Measurements from ENCODE around the gene ARHGAP28.

ARHGAP28 gene

GRCh38 chr18:6708890-6709289 lies 20.6 kb upstream of the ARHGAP28 start:
- DNase-seq (ENCODE audit: extremely low read depth, insufficient read length): no peak
- Histone ChIP-seq H3K36me3 (ENCODE audit: control insufficient read depth, insufficient read depth, low read length) (no peaks in the 10 kb centered on the region), H3K4me3 (replicated peaks; ENCODE audit: low read depth, low read length) (no peak overlapping the region), H3K27me3 (replicated peaks; ENCODE audit: control insufficient read depth, insufficient read depth, low read length) (no peaks in the 10 kb centered on the region)
- no peak for TF ChIP-seq CTCF (IDR thresholded peaks at IDR 0.05; ENCODE audit: insufficient read depth, low read length, poor library complexity, severe bottlenecking)

GRCh38 chr18:6711467-6711866 lies 18.0 kb upstream of the ARHGAP28 start:
- H3K4me3 ChIP-seq (replicated peaks; ENCODE audit: low read depth, low read length): no peak overlapping the region
- H3K27me3 ChIP-seq (replicated peaks; ENCODE audit: control insufficient read depth, insufficient read depth, low read length): no peaks in the 10 kb centered on the region
- DNase-seq (ENCODE audit: extremely low read depth, insufficient read length): no peak
- TF ChIP-seq CTCF (IDR thresholded peaks at IDR 0.05; ENCODE audit: insufficient read depth, low read length, poor library complexity, severe bottlenecking): no peak
- no peaks in the 10 kb centered on the region for H3K36me3 ChIP-seq (ENCODE audit: control insufficient read depth, insufficient read depth, low read length)

GRCh38 chr18:6712401-6712800 lies 17.1 kb upstream of the ARHGAP28 start:
- DNase-seq (ENCODE audit: extremely low read depth, insufficient read length): no peak
- no peak overlapping the region for H3K4me3 ChIP-seq (replicated peaks; ENCODE audit: low read depth, low read length)
- no peaks in the 10 kb centered on the region for H3K27me3 ChIP-seq (replicated peaks; ENCODE audit: control insufficient read depth, insufficient read depth, low read length)
- H3K36me3 ChIP-seq (ENCODE audit: control insufficient read depth, insufficient read depth, low read length): no peaks in the 10 kb centered on the region
- TF ChIP-seq CTCF (IDR thresholded peaks at IDR 0.05; ENCODE audit: insufficient read depth, low read length, poor library complexity, severe bottlenecking): no peak

GRCh38 chr18:6714010-6714409 lies 15.5 kb upstream of the ARHGAP28 start:
- Histone ChIP-seq H3K4me3 (replicated peaks; ENCODE audit: low read depth, low read length) (no peak overlapping the region), H3K27me3 (replicated peaks; ENCODE audit: control insufficient read depth, insufficient read depth, low read length) (no peaks in the 10 kb centered on the region), H3K36me3 (ENCODE audit: control insufficient read depth, insufficient read depth, low read length) (no peaks in the 10 kb centered on the region)
- no peak for TF ChIP-seq CTCF (IDR thresholded peaks at IDR 0.05; ENCODE audit: insufficient read depth, low read length, poor library complexity, severe bottlenecking)
- no peak for DNase-seq (ENCODE audit: extremely low read depth, insufficient read length)

- DNase-seq (ENCODE audit: extremely low read depth, insufficient read length): no peak
- no peaks in the 10 kb centered on the region for H3K27me3 ChIP-seq (replicated peaks; ENCODE audit: control insufficient read depth, insufficient read depth, low read length)
- no peak for TF ChIP-seq CTCF (IDR thresholded peaks at IDR 0.05; ENCODE audit: insufficient read depth, low read length, poor library complexity, severe bottlenecking)
- no peaks in the 10 kb centered on the region for H3K36me3 ChIP-seq (ENCODE audit: control insufficient read depth, insufficient read depth, low read length)
- no peak overlapping the region for H3K4me3 ChIP-seq (replicated peaks; ENCODE audit: low read depth, low read length)
These were observed 11.2 kb upstream of the ARHGAP28 start for GRCh38 chr18:6718267-6718666.

- DNase-seq (ENCODE audit: extremely low read depth, insufficient read length): no peak
- no peaks in the 10 kb centered on the region for H3K36me3 ChIP-seq (ENCODE audit: control insufficient read depth, insufficient read depth, low read length)
- no peak overlapping the region for H3K4me3 ChIP-seq (replicated peaks; ENCODE audit: low read depth, low read length)
- no peaks in the 10 kb centered on the region for H3K27me3 ChIP-seq (replicated peaks; ENCODE audit: control insufficient read depth, insufficient read depth, low read length)
- no peak for TF ChIP-seq CTCF (IDR thresholded peaks at IDR 0.05; ENCODE audit: insufficient read depth, low read length, poor library complexity, severe bottlenecking)
These were observed 10.2 kb upstream of the ARHGAP28 start for GRCh38 chr18:6719098-6719846.

All from GM06990 (cell line).